NCI-H69 (cell line): ENCODE results near the gene MRPL12.

ENCODE experiments used
- DNase-seq: peaks from one replicate; lab custom pipeline; 2025; lab: John Stamatoyannopoulos, UW

Gene MRPL12

GRCh38 chr17:81701288-81702071 is 1.7 kb upstream of the MRPL12 start:
- no peak for DNase-seq

- peak; percentile 38 for DNase-seq
These were observed 834 bp downstream of the MRPL12 start for GRCh38 chr17:81703747-81704654.

GRCh38 chr17:81705518-81706231 is 2.5 kb downstream of the MRPL12 start:
- DNase-seq = no peak

- DNase-seq = no peak
These were observed 3.1 kb downstream of the MRPL12 start for GRCh38 chr17:81706232-81706611.

GRCh38 chr17:81706757-81707624 is 3.8 kb downstream of the MRPL12 start:
- DNase-seq = no peak

GRCh38 chr17:81707725-81708646 is 4.8 kb downstream of the MRPL12 start:
- DNase-seq = no peak

- no peak for DNase-seq
These were observed 5.6 kb downstream of the MRPL12 start for GRCh38 chr17:81708739-81709185.

GRCh38 chr17:81710514-81711308 is 7.5 kb downstream of the MRPL12 start:
- peak; percentile 94 for DNase-seq

GRCh38 chr17:81711814-81712467 is 8.8 kb downstream of the MRPL12 start, which contains the start of gene SLC25A10:
Gene SLC25A10, plus strand, starts transcription at chr17:81712284. Its CDS starts 143 bp downstream, at chr17:81712427.
- peak; percentile 94 for DNase-seq

GRCh38 chr17:81712468-81713003 is 9.4 kb downstream of the MRPL12 start:
- peak; percentile 63 for DNase-seq

GRCh38 chr17:81713004-81713555 is 9.9 kb downstream of the MRPL12 start:
- no peak for DNase-seq

- DNase-seq = peak; percentile 35
These were observed 10.6 kb downstream of the MRPL12 start for GRCh38 chr17:81713556-81714411.

GRCh38 chr17:81714412-81715106 is 11.4 kb downstream of the MRPL12 start:
- DNase-seq = no peak

- no peak for DNase-seq
These were observed 12.1 kb downstream of the MRPL12 start for GRCh38 chr17:81715107-81715871.

- no peak for DNase-seq
These were observed 12.9 kb downstream of the MRPL12 start for GRCh38 chr17:81715872-81716673.
